ENCODE data around the gene PDP2.
"Not testable (repeated sequence)": the region's sequence is repeated elsewhere in the genome, so short reads cannot be mapped to it uniquely, and the experiment has no call there.

Gene PDP2

DNA sequence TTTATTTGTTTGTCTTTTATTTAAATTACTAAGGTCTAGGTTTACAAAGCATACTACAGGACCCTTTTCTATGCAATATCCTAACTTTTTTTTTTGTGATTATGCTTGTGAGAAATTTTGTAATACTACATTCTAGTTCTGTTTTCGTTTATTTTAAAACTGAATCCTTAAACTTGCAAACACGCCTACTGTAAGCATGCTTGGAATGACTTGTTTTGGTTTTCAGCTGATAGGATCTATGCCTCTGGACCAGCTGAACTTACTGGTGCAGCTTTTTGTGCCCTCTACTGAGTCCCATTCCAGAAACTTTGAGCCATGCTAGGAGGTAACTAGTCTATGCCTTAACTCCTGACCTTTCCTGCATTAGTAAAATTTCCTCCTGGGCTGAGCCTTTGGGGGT is 6.0 kb downstream of the PDP2 start:
- DNase-seq (ENCODE audit: low spot score): peak; percentile 53

DNA sequence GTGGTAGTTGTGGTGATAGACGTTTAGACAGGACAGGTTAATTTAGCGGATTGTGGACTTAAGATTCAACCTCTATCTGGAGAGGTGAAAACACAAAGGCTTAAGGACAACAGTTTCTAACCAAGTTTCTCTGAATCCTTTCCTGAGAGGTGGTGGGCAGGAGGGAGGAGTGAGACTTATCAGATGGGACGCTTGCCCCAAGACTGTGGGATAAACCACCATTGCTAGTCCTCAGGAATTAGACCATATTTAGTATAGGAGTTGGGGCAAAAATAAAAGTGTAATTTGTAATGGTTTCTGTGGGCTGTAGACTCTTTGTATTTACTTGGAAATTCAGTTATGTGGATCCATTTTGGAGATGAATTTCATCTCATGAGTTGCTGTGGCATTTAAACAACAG is 6.6 kb downstream of the PDP2 start:
- no peak for DNase-seq (ENCODE audit: low spot score)

DNA sequence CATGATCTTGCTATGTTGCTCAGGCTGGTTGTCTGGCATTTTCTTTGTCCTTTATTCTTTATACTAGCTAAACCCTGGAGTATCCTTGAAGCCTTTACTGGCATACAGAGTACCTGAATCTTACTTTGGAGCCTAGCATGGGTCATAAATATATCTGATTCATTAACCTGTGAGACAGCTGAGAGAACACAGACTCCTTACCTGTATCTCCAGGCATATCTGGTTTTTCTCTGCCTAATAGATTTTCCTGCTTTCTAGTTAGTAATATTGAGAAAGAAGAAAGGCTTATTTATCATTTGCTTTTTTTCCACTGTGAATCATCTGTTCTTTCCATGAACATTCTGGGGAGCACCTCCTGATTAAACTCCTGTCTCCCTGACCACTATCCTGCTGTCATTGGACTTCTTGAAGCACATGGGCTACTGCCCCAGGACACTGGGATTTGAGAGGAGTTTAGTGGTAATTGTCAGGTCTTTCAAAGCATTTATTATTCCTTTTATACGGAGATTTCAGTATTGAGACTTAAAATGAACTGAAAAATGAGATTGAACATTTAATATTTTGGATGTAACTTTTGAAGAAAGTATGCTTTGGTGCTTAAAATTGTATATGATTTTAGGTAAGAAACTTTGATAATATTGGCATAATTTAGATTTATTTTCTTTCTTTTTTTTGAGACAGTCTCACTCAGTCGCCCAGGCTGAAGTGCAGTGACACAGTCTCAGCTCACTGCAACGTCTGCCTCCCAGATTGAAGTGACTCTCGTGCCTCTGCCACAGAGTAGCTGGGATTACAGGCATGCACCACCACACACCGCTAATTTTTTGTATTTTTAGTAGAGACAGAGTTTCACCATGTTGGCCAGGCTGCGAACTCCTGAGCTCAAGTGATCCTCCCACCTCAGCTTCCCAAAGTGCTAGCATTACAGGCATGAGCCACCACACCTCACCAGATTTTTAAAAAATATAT is 8.6 kb downstream of the PDP2 start:
- no peak for DNase-seq (ENCODE audit: low spot score)

DNA sequence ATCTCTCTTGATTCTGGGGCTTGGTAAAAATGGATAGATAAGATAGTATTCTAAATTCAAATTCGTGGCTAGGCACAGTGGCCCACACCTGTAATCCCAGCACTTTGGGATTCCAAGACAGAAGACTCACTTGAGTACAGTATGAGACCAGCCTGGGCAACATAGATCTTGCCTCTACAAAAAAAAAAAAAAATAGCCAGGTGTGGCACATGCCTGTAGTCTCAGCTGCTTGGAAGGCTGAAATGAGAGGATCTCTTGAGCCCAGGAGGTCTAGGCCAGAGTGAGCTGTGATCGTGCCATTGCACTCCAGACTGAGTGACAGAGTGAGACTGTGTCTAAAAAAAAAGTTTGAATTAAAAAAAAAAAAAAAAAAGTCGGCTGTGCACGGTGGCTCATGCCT is 9.3 kb downstream of the PDP2 start:
- no peak for DNase-seq (ENCODE audit: low spot score)

DNA sequence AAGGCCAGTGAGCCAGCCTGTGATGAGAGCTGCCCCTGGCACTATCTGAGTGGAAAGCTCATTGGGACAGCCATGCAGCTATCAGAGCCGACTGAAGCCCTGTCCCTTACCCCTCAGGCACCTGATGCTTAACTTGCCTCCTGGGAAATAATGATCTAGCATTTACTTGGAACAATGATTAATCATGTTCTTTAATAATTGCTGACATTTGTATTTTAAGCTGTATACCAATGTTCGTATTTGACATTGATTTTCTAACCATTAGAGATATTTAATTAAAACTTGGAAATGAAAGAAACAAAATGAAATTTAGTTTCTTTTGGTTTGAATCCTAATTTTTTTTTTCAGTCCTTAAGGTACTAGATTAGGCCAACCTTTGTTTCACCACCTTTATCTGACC is 10.5 kb downstream of the PDP2 start:
- no peak for DNase-seq (ENCODE audit: low spot score)

DNA sequence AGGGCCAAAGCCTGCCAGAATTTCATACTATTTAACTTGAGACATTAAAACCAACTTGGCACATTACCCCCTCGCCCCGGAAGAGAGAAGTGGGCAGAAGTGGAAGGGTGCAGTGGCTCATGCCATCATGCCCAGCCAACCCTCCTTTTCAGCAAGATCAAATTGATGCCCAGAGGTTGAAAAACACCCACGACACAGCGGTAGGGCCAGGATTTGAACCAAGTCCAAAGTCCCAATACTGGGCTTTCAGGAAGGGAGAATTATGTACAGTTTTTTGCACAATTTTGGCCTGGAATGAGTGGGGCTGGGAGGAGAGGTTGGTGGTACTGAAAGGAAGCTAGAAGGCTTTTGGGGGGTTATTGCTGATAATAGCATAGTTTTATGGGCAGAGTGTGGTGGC is 11.0 kb downstream of the PDP2 start:
- no peak for DNase-seq (ENCODE audit: low spot score)

DNA sequence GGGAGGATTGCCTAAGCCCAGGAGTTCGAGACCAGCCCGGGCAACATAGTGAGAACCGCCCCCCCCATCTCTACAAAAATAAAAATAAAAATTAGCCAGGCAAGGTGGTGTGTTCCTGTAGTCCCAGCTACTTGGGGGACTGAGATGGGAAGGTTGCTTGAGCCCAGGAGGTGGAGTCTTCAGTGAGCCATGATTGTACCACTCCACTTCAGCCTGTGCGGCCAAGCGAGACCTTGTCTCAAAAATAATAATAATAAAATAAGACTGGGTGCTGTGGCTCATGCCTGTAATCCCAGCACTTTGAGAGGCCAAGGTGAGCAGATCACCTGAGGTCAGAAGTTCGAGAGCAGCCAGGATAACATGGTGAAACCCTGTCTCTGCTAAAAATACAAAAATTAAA is 11.5 kb downstream of the PDP2 start:
- DNase-seq (ENCODE audit: low spot score): no peak

DNA sequence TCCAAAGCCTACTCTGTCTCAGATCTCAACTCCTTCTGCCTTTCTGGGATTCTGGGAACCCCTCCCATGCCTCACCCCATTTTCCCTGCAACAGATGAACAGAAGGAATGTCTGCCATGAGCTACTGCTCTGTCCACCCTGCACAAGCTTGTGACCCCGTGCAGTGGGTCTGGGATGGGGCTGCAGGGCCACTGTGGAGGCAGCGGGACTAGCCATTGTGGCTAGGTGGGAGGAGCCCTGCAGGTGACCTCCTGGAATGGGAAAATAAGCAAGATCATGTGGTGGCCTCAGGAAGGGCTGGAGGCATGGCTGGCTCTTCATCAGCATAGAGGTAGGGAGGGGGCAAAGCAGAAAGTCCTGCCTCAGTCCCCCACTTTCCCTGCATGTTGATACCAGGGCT is 13.7 kb downstream of the PDP2 start:
- DNase-seq (ENCODE audit: low spot score): no peak

DNA sequence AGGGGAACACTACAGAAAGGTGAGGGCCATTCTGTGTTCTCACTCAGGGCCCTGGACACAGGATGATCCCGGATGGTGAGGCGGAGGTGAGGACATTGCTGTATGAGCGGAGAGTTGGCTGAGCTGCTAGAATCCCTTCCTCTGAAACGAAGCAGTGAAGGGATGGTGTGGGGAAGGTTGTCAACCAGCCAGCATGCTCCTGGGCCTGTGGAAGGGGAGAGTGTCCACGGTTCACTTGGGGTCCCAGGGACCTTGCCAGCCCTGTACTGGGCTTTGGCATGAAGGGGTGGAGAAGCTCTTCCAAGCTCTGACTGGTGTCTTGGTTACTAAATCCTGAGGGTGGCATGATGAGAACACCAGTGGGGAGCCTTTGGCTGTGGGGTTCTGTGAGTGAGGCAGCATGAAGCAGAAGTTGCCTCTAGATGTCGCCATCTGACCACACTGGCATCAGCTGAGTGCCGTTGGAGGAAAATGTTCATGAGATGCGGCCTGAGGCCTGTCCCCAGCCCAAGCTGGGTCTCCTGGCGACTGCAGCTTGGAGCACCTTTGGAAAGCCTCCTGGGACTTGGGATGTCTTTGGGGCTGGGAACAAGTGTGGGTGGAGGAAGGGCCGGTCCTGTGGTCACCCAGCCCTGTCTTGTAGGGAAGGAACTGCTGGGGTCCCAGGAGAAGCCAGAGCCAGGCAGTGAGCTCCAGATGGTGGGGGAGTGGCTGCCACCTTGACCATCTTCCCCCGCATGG is 14.8 kb downstream of the PDP2 start:
- peak; percentile 82 for DNase-seq (ENCODE audit: low spot score)

DNA sequence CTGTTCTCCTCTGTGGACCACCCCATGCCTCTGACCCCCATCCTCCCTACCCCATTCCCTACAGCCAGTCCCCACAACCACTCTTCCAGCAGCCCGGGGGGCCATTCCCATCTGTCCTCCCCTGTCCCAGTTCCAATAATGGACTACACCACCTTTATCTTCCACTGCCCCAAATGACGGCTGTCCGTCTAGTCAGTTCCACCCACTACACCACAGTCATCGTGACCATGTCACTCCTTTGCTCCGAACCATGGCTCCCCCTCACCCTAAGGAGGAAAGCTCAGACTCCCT is 15.3 kb downstream of the PDP2 start:
- no peak for DNase-seq (ENCODE audit: low spot score)

DNA sequence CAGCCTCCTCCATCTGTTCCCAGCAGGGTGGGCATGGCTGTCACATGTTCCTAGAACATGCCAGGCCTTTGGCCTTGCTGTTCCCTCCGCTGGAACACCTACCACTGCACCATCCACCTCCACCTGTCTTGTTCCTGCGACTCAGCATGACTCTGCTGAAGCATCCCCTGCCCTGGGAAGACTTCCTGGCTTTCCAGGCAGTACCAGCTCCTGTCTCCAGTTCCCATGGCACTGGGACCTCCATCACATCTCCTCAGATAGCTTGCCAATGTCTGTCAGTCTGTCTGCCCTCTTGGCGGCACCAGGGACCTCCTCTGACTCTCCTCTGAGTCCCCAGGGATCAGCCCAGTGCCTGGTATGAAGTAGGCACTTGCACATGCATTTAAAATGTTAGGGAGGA is 15.7 kb downstream of the PDP2 start:
- DNase-seq (ENCODE audit: low spot score): no peak

DNA sequence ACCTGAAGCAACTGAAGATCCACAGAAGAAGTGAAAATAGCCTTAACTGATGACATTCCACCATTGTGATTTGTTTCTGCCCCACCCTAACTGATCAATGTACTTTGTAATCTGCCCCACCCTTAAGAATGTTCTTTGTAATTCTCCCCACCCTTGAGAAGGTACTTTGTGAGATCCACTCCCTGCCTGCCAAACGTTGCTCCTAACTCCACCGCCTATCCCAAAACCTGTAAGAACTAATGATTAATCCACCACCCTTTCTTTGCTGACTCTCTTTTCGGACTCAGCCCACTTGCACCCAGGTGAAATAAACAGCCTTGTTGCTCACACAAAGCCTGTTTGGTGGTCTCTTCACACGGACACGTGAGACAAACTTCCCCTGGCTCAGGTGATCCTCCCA is 16.4 kb downstream of the PDP2 start:
- DNase-seq (ENCODE audit: low spot score): not testable (repeated sequence)

DNA sequence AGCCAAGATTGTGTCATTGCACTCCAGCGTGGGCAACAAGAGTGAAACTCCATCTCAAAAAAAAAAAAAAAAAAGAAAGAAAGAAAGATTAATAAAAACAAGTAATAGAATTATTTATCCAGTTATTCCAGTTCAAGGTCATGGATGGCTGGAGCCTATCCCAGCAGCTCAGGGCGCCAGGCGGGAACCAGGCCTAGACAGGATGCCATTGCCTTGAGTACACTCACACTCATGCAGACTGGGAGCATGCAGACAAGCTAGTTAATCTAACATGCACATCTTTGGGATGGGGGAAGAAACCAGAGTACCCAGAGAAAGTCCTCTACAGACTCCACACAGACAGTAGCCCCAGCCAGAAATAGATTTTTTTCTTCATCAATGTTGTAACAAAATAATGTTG is 17.9 kb downstream of the PDP2 start:
- DNase-seq (ENCODE audit: low spot score): peak; percentile 69

DNA sequence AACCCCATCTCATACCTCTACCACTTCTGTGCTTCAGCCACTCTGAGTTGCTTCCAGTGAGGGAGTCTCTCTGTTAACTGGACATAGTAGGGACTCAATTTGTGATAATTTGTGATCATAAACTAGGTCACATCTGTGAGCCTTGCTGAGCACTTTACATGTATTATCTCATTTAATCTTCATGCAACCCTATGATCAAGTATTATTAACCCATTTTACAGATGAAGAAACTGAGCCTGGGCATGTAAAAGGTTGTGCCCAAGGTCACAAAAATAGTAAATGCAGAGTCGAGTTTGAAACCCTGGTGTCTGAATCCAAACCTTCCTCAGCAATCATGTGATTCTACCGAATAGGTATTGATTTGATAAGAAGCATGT is 18.6 kb downstream of the PDP2 start:
- no peak for DNase-seq (ENCODE audit: low spot score)

DNA sequence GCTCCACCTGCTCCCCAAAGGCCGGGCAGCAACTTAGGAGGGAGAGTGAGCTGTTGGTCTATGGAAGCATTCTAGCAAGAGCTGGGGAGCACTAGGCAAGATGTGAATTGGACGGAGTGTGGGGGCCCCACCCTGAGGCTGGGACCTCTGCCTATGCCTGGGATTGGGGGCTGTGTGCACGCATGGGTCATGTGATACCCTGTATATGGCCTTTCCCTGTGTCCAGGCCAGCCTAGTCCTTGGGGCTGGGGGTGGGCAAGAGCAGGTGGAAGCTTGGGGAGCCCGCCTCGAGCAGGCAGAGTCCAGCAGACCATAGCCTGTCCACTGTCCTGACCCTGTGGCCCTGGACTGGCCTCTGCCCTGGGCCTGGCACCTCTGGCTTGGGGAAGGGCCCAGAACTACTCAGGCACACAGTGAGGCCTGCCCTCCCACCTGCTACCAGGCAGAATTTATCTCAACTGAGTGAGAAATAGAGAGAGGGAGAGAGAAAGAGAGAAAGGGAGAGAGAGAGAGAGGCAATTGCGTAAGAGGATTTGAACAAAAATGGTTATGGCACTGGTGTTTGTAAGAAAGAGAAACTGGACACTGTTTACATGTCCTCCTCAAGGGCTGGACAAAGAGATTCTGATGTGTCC is 19.1 kb downstream of the PDP2 start:
- DNase-seq (ENCODE audit: low spot score): peak; percentile 44

DNA sequence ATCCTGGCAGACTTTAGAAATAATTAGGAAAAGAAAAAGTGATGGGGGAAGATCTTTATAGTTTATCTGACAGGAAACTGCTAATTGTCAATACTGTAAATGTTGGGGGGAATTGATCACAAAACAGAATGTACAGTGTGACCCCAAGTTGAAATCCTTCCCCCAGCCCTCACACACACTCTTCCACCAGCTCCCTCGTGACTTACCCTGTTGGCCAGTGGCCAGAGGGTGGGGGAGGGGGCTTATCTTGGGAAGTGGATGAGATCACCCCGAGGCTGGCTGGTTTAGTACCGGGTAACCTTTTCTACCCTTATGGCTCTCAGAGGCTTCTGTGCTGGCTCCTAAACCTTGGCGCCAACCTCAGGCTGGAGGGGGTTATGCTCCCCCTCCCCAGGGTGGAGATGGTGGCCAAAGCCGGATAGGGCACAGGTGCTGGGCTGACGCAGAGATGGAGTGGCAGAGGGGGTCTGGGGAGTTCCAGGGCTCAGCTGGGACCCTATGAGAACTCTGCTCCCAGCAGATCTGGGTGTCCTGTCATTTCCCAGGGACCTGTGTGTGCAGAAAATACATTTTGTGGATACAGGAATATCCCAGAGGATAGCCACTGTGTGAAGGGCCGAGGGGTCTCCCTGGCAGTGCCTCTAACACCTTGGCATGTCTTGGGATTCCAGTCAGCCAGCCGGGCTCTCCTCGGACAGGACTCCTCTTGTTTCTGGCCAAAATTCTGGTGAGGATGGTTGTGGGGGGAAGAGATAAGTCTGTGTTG is 19.8 kb downstream of the PDP2 start:
- DNase-seq (ENCODE audit: low spot score): peak; percentile 65

DNA sequence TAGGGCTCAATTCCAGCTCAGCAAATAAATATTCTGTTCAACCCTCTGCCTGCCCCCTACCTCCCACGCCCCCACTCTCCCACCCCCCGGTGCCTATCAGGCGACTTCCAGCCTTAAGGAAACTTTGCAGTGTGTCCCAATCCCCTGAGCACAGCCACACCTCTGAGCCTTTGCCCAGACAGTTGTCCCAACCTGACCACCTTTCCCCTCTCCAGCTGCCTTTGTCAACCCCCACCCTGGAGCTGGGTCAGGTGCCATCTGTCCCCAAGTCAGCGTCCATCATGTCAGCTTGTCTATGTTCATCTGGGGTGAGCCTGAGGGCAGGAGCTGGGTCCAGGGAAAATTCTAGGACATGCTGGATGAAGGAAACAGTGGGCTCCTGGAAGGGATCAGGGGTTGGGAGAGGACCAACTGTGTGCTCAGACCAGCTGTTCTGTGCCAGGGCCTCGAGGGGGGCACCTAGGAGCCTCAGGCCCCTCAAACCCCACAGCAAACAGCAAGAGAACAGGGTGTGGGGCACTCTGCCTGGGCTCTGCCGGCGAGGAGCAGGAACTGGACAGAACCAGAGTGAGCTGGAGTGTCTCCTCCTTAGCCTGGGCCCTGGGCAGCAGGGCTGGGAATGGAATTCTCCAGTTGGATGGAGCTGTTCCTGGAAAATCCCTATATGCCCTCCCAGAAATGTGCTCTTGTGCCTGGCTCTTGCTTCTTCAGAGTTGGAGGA is 20.6 kb downstream of the PDP2 start:
- peak; percentile 42 for DNase-seq (ENCODE audit: low spot score)

DNA sequence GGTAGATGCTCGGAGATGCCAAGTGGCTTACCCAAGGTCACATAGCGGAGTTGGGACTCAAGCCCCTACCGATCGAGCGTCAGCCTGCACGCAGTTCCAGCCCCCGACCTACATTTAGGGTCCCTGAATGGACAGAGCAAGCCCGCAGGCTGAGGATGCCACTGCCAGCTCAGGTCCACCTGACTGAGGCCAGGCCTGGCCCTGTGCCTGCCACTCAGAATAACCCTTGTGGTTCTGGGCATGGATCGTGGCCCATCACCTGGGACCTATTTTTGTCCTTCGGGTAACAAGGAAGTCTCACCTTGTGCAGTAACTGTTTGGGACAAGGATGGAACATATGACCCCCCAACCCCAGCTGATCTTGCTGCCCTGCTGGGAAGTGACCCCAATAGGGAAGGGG is 21.3 kb downstream of the PDP2 start:
- no peak for DNase-seq (ENCODE audit: low spot score)

DNA sequence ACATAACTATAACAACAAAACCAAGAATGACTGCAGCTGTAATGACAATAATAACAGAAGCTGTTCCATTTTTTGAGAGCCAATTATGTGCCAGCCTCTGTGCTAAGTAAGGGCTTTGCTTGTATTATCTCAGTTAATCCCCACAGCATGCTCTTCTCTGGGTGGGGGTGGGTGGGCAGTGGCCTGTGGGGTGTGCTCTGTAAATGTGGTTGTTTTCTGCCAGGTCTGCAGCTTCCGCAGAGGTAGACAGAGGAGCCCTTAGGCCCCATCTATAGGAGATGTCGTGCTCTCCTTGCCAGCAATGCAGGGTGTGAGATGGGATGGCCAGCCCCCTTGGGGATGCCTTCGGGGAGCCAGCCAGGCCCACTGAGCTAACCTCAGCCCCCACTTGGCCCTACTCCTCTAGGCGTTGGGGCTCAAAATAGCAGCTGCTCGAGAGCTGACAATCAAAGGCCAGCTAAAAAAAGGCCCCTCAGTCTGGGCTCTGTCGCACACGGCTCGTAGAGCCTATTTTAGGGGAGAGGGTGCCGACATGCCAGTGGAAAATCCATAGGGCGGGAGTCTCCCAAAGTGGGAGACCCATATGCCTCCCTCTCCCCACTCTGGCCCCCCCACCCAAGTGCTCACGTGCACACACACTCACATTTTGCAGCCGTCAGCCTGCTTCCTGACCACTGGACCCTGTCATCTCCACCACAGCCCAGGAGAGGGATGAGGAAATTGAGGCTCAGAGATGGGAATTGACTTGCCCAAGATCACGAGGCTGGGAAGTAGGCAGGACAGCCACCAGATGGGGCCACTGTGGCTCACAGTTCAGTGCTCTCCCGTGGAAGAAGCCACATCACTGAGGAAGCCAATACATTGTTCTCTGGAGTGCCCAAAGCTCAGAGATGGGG is 22.6 kb downstream of the PDP2 start:
- no peak for DNase-seq (ENCODE audit: low spot score)

DNA sequence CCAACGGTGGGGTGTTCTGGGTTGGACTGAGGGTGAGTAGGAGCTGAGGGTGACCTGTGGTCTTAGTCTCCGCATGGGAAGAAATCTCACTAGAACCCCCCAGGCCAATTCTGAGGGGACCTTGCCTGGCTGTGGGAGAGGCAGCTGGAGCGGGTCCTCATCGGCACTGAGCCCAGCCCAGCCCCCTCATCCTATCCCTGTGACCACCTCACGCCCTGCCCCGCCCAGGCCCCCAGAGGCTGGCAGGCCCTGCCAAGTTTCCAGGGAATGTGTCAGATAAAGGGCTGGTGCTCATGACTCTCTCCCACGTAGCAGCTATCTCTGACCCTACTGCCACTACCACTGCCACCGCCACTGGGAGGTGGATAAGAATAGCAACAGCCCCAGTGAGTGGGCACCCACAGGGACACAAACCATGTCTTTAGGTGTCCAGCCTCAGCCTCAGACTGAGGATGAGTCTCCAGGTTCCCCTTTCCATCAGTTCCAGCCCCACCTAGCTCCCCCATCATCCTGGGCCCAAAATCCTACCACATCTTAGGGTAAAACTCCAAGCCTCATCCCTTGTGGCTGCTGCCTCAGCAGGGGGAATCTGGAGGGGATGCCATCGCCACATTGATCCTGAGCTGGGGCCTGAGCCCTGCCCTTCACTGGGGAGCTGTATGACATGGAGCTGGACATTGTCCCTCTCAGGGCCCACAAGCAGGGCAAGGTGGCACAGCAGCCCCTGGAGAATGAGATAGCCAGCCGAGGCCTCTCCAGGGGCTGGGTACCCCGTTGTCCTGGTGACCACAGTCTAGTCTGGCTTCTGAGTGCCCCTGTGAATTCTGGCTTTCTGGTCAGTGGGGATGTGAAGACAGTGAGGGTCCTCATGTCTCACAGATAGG is 23.5 kb downstream of the PDP2 start:
- no peak for DNase-seq (ENCODE audit: low spot score)
